Prostate gland (tissue), 2 donors: ENCODE data around the gene OR52B6. TPM values are rescaled to one million over a fixed set of nuclear protein-coding genes. Genes with fewer than 3 reads are reported as not detected.

Experiments used
- DNase-seq: peaks from one replicate; pipeline ENCODE4 v3.0.0-alpha.2; 2019; ENCODE audit warnings: low spot score
- H3K27ac ChIP-seq, 2 donors: fragments of 200-600 bp; sonication (generic); 2 replicates each; pipeline ENCODE4 v1.5.1; 2017 to 2019
- H3K27me3 ChIP-seq: fragments of 200-600 bp; sonication (generic); replicated peaks from 2 replicates; pipeline ENCODE4 v1.5.1; 2019; ENCODE audit not compliant: insufficient read depth
- H3K36me3 ChIP-seq, 2 donors: fragments of 200-600 bp; sonication (generic); 1 replicate in 1 of 2; 2 replicates in 1 of 2; pipeline versions ENCODE4 v1.5.1 to v1.8.1; 2017 to 2019
- H3K4me1 ChIP-seq: fragments of 200-600 bp; sonication (generic); replicated peaks from 2 replicates; pipeline ENCODE4 v1.5.1; 2019
- H3K4me3 ChIP-seq, 2 donors: fragments of 200-600 bp; sonication (generic); 2 replicates each; pipeline ENCODE4 v1.5.1; 2017 to 2019
- H3K9me3 ChIP-seq: fragments of 200-600 bp; sonication (generic); 2 replicates; pipeline ENCODE4 v1.5.1; 2017
- POLR2A ChIP-seq: fragments of 450-650 bp; IDR thresholded peaks from one replicate; pipeline ENCODE4 v1.6.1; 2016; ENCODE audit warnings: antibody characterized with exemption, mild to moderate bottlenecking
- POLR2AphosphoS5 ChIP-seq: sonication (generic); formaldehyde crosslinking; IDR thresholded peaks from one replicate; pipeline ENCODE4 v1.6.1; 2017; ENCODE audit warnings: antibody characterized with exemption
- WGBS: methylation state at CpG from one replicate; pipeline ENCODE4 v1.1.5; 2018; 5-methylcytosine and 5-hydroxymethylcytosine counted together
- intact Hi-C: fragments of 100-400 bp; cut with DNase I; formaldehyde crosslinking; loops from one replicate; pipeline ENCODE4 v1.14.2; 2022
- total RNA-seq, 2 donors: library from RNA; depleted of rRNA; stranded (reverse); fragments of >200 nt; gene quantifications; one replicate each; pipeline ENCODE4 v1.1.0, GENCODE V29; 2016
- TF ChIP-seq, protein P1 (sequence below), 4 experiments: fragments of 200-600 bp in 2 of 4; fragments of 450-650 bp in 2 of 4; sonication (generic) in 2 of 4; IDR thresholded peaks; 1 replicate in 3 of 4; 2 replicates in 1 of 4; pipeline ENCODE4 v1.5.1; 2016 to 2019; ENCODE audit warnings: antibody characterized with exemption in 4 of 4, mild to moderate bottlenecking in 2 of 4, moderate library complexity in 2 of 4

The OR52B6 gene
- total RNA-seq, 2 donors from 2014 or later = not detected

DNA sequence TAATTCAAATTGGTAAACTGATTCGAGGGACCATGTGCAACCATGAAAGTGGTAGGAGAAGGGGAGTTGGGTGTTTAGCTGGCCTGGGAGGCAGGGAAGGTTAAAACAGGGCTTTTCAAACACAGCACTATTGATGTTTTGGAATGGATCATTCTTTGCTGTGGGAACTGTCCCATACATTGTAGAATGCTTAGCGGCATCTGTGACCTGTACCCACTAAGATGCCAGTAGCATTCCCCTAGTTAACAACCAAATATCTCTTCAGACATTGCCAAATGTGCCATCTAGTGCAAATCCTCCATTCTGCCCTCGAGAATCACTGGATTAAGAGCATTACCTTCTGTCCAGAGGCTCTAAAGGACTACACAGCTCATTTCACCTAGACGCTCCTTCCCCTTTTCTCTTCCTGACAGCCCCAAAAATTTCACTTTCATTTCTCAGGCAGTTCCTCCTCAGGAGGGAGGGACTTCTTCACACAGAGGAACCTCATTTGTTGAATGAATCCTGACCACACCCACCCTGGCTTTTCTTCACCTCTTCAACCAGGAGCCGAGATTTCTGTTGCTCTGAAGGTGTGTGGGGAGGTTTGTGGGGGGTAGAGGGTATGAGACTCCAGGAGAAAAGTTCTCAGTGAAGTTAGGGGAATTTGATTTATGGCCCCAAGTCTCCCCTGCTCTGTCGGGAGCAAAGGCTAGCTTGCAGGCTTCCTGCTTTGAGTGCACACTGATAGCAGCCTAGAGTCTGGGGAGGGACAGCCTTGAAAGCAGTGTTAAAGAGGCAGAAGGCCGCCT, 44.0 kb downstream of the OR52B6 start, which contains the start of gene TRIM34:
TRIM34 (plus strand) TSS at position 513 of the 791 bp plus-strand sequence. CDS start 7,331 bp downstream, outside the sequence.
- TF ChIP-seq POLR2AphosphoS5 = peak; percentile 88
- TF ChIP-seq POLR2A = peak; percentile 56
- TF ChIP-seq, protein P1, sequence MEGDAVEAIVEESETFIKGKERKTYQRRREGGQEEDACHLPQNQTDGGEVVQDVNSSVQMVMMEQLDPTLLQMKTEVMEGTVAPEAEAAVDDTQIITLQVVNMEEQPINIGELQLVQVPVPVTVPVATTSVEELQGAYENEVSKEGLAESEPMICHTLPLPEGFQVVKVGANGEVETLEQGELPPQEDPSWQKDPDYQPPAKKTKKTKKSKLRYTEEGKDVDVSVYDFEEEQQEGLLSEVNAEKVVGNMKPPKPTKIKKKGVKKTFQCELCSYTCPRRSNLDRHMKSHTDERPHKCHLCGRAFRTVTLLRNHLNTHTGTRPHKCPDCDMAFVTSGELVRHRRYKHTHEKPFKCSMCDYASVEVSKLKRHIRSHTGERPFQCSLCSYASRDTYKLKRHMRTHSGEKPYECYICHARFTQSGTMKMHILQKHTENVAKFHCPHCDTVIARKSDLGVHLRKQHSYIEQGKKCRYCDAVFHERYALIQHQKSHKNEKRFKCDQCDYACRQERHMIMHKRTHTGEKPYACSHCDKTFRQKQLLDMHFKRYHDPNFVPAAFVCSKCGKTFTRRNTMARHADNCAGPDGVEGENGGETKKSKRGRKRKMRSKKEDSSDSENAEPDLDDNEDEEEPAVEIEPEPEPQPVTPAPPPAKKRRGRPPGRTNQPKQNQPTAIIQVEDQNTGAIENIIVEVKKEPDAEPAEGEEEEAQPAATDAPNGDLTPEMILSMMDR (IDR thresholded peaks at IDR 0.05) = no peak
- intact Hi-C loops = loop anchor here (10.0 kb wide), 1 partner anchor 60 kb away; the partner anchor contains the start of genes TRIM22 and TRIM5
- Histone ChIP-seq H3K4me3 (peak within 1 kb of the TSS; percentile 36 to 45), H3K27ac (peak within 1 kb of the TSS; percentile 40 to 43), H3K36me3 (no peaks in the 10 kb centered on the region), H3K9me3 (no peaks in the 10 kb centered on the region), H3K27me3 (no peaks in the 10 kb centered on the region), H3K4me1 (no peaks in the 10 kb centered on the region)
- 11% methylated on average over 7 of the region's 7 CpGs for WGBS
- DNase-seq = peak; percentile 76

DNA sequence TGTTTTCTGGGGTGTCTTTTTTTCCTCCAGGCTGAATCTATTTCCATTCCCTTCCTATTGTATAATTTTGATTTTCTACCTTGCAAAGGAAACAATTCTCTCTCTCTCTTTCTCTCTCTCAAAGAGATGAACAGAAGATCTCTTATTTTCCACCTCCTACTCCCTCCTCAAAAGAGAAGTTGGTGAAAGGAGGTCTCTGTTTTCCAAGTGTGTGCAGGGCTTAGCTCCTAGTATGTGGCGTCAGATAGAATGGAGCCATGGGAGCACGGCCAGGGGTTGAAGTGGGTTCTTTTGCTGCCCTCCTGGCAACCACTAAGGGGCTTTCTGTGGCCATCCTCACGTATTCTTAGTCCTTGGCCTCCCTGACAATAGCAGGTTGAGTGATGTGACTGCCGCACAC, 44.6 kb downstream of the OR52B6 start:
- H3K27ac ChIP-seq = peak overlapping the region; percentile 40 to 43
- no peak for DNase-seq
- TF ChIP-seq POLR2A (no peak), POLR2AphosphoS5 (no peak)
- TF ChIP-seq, protein P1 (IDR thresholded peaks at IDR 0.05) = no peak
- peak overlapping the region; percentile 36 to 45 for H3K4me3 ChIP-seq
- H3K4me1 ChIP-seq = no peaks in the 10 kb centered on the region
- intact Hi-C loops = loop anchor here (10.0 kb wide), 1 partner anchor 60 kb away; the partner anchor contains the start of genes TRIM22 and TRIM5
- H3K27me3 ChIP-seq = no peaks in the 10 kb centered on the region
- H3K9me3 ChIP-seq = no peaks in the 10 kb centered on the region
- no peaks in the 10 kb centered on the region for H3K36me3 ChIP-seq
- 16% methylated on average over 4 of the region's 4 CpGs for WGBS

DNA sequence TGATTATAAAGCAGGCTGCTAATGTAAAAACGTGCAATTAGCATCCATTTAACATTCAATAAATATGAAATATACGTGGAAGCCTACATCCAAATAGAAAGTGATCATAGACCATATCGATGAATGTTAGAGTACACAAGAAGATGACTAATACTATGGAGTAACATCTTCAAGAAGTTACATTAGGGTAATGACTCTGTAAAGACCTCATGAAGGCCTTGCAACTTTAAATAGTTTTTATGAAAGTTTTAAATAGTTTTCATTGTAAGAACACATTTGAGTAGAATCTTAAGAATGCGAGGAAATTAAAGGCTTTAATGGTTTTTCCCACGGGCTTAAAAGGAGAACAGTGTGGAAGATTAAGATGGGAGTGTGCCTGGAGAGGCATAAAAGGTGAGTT, 45.5 kb downstream of the OR52B6 start:
- no peaks in the 10 kb centered on the region for H3K4me1 ChIP-seq
- no peak overlapping the region for H3K4me3 ChIP-seq
- no peak for DNase-seq
- 71% methylated on average over 5 of the region's 5 CpGs for WGBS
- TF ChIP-seq, protein P1 (IDR thresholded peaks at IDR 0.05) = no peak
- TF ChIP-seq POLR2A (no peak), POLR2AphosphoS5 (no peak)
- H3K9me3 ChIP-seq = no peaks in the 10 kb centered on the region
- no peak overlapping the region for H3K27ac ChIP-seq
- intact Hi-C loops = loop anchor here (10.0 kb wide), 1 partner anchor 59 kb away; the partner anchor contains the start of genes TRIM22 and TRIM5
- no peaks in the 10 kb centered on the region for H3K27me3 ChIP-seq
- H3K36me3 ChIP-seq = no peaks in the 10 kb centered on the region

DNA sequence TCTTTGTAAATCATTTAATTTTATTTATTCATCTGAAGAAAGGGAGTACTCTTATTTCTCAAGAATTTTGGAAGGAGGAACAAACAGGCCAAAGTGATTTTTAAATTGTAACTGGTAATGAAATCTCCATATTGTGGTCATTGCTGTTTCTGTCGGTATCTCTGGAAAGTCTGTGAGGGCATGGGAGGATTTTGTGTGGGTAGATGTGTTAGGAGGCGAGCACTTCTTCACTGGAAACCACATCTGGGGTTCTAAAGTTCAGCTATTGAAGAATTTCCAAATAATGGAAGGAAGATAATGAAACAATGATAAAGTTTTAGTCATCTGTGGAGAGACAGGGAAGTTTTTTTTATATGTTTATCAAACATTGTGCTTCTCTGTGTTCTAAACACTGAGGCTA, 50.7 kb downstream of the OR52B6 start:
- H3K9me3 ChIP-seq = no peaks in the 10 kb centered on the region
- no peak overlapping the region for H3K4me3 ChIP-seq
- no peaks in the 10 kb centered on the region for H3K27me3 ChIP-seq
- H3K36me3 ChIP-seq = no peaks in the 10 kb centered on the region
- H3K27ac ChIP-seq = no peak overlapping the region
- DNase-seq = no peak
- no peaks in the 10 kb centered on the region for H3K4me1 ChIP-seq
- TF ChIP-seq POLR2A = no peak
- TF ChIP-seq, protein P1 (IDR thresholded peaks at IDR 0.05) = no peak
- TF ChIP-seq POLR2AphosphoS5 = no peak
- intact Hi-C loops = no loop called here
- 86% methylated on average over 2 of the region's 2 CpGs for WGBS

Other genes starting within 250 kb of the OR52B6 start
- gene OR51B5, start 237.4 kb upstream of the OR52B6 start, total RNA-seq = 1 to 10 TPM in 1 of 2 donors, under 1 TPM in 1; 0.23 to 2.5 TPM
- not detected for gene OR51B6, start 229.4 kb upstream of the OR52B6 start, total RNA-seq
- under 1 TPM in 1 of 2 donors, not detected in 1; 0.91 TPM for gene OR51M1, start 197.1 kb upstream of the OR52B6 start, total RNA-seq
- gene OR51Q1, start 158.8 kb upstream of the OR52B6 start, total RNA-seq = not detected
- gene OR51I1, start 139.4 kb upstream of the OR52B6 start, total RNA-seq = 1 to 10 TPM in 1 of 2 donors, not detected in 1; 1.1 TPM
- not detected for gene OR51I2, start 131.6 kb upstream of the OR52B6 start, total RNA-seq
- not detected for gene OR52D1, start 92.2 kb upstream of the OR52B6 start, total RNA-seq
- gene UBQLN3, start 70.9 kb upstream of the OR52B6 start, total RNA-seq = 10 to 100 TPM in 1 of 2 donors, 1 to 10 TPM in 1; 2.8 to 13.5 TPM
- gene UBQLNL, start 64.2 kb upstream of the OR52B6 start, total RNA-seq = 1 to 10 TPM in 1 of 2 donors, under 1 TPM in 1; 0.68 to 1.6 TPM
- gene OR52H1, start 32.3 kb upstream of the OR52B6 start, total RNA-seq = under 1 TPM in 1 of 2 donors, not detected in 1; 0.57 TPM
- 1 to 10 TPM; 4.8 to 6.3 TPM for gene TRIM6, start 15.8 kb downstream of the OR52B6 start, total RNA-seq
- 10 to 100 TPM; 10.3 to 15.5 TPM for gene TRIM34, start 44.1 kb downstream of the OR52B6 start, total RNA-seq
- 10 to 100 TPM; 17.4 to 36.9 TPM for gene TRIM5, start 104.2 kb downstream of the OR52B6 start, total RNA-seq
- gene TRIM22, start 108.9 kb downstream of the OR52B6 start, total RNA-seq = 10 to 100 TPM; 32.8 to 47.4 TPM
- gene OR56B1, start 155.6 kb downstream of the OR52B6 start, total RNA-seq = not detected
- gene OR52N4, start 173.4 kb downstream of the OR52B6 start, total RNA-seq = not detected
- not detected for gene OR52N5, start 202.5 kb downstream of the OR52B6 start, total RNA-seq
- gene OR52N1, start 210.4 kb downstream of the OR52B6 start, total RNA-seq = not detected
- not detected for gene OR52N2, start 228.0 kb downstream of the OR52B6 start, total RNA-seq